GF-D8 (cell line): ENCODE measurements around the gene SLC13A4.
"Not testable (repeated sequence)": the region's sequence is repeated elsewhere in the genome, so short reads cannot be mapped to it uniquely, and the experiment has no call there.

Experiments used
- DNase-seq: peaks from one replicate; lab custom pipeline; 2025; lab: John Stamatoyannopoulos, UW

Gene SLC13A4, protein sequence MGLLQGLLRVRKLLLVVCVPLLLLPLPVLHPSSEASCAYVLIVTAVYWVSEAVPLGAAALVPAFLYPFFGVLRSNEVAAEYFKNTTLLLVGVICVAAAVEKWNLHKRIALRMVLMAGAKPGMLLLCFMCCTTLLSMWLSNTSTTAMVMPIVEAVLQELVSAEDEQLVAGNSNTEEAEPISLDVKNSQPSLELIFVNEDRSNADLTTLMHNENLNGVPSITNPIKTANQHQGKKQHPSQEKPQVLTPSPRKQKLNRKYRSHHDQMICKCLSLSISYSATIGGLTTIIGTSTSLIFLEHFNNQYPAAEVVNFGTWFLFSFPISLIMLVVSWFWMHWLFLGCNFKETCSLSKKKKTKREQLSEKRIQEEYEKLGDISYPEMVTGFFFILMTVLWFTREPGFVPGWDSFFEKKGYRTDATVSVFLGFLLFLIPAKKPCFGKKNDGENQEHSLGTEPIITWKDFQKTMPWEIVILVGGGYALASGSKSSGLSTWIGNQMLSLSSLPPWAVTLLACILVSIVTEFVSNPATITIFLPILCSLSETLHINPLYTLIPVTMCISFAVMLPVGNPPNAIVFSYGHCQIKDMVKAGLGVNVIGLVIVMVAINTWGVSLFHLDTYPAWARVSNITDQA

GRCh38 chr7:135728136-135728669 is at the start of gene SLC13A4:
Gene SLC13A4 (minus strand): TSS chr7:135728186. CDS start chr7:135727496, 690 bp downstream.
- DNase-seq = no peak

DNA sequence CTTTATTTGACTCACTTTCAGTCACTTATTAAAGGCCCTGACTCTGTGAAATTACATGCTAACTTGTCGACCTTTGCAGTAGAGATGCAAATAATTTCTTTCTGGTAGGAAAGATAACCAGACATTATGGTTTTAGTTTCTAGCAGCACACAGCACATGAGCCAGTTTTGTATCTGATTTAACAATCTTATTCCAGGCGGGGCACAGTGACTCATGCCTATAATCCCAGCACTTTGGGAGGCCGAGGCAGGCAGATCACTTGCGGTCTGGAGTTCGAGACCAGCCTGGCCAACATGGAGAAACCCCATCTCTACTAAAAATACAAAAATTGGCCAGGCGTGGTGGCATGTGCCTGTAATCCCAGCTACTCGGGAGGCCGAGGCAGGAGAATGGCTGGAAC is 47.9 kb upstream of the SLC13A4 start:
- DNase-seq = not testable (repeated sequence)

DNA sequence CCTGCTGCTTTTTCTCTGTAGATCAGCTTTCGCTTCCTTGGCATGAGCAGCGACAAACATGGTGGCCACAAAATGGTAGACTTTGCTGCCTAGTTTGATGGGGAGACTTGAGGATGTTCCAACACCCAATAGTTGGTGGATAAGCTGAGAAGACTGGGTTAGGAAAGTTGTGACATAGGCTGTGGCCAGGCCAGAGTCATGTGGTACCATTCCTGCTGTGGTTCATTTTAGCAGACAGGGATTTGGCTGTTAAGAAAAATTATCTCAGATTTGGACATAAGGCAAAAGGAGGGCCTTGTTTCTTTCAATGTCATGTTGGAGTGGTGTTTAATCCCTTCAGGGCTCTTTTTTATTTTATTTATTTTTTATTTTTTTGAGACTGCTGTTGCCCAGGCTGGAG is 47.2 kb upstream of the SLC13A4 start:
- DNase-seq = no peak

DNA sequence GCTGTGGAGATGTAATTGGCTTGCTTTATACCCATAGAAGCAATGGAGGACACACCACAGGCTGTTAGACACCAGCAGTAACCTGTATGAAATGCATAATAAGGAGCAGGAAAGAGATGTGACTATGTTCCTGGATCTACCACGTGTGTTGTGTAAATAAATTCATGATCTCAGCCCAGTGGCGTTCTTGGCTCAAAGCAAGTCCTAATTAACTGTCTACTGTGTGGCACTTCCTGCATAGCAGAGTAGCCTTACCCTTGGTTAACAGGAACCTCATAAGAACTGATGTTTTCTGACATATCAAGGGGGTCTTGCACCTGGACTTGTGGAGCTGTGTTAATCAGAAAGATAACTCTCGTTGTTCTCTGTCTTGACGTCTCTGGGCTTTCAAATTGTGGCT is 46.3 kb upstream of the SLC13A4 start:
- no peak for DNase-seq

GRCh38 chr7:135773464-135773863 is 45.5 kb upstream of the SLC13A4 start:
- no peak for DNase-seq

DNA sequence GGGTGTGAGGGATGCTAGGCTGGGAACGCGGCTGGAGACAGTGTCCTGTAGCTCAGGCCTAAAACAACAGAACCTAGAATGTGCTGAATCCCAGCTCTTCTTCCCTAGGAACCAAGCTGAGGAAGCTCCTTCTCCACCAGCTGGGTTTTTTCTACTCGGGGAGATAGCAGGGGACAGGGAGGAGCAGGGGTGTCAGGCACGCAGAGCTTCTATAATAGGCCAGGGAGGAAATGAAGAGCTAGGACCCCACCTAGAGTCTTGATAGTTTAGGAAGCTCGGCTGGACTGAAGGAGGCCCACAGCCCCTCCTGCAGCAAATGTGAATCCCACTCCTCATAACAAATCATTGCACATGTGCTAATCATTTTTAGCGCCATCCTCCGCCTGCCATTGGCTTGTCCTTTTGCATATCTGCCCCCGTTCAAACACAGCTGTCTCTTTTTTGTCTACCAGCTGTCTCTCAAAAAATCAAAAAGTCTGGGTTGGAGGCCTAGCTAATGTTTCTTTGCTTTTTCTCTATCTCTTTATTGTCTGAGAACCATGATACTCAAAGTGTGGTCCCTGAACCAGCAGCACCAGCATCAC is 44.7 kb upstream of the SLC13A4 start:
- DNase-seq = no peak

DNA sequence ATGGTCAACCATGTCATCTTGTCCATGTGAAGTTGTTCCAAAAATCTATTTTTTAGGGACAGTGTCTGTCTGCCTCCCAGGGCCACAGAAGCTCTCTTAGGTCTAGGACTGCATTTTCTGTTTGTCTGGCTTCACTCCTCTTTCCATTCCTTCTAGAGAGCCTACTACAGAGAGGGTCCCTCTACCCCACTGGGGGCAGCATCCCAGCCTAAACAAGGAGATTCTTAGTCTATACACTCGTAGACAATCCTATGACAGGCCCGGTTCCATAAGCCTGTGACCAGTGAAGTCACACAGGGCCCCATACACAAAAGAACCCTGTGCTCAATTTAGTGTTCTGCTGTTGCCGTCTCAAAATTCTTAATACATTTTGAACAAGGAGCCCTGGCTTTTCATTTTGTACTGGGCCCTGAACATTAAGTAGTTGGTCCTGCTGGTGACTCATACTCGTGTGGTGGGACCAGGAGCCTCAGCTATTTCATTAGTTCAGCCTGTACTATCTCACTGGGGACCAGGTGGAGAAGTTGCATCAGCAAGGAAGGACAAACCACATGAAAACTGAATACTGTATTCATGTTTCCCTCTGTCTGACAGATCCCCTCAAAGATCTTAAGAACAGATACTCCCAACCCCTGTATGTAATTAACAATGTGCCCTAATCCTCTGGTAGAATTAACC is 44.1 kb upstream of the SLC13A4 start:
- peak; percentile 11 for DNase-seq

DNA sequence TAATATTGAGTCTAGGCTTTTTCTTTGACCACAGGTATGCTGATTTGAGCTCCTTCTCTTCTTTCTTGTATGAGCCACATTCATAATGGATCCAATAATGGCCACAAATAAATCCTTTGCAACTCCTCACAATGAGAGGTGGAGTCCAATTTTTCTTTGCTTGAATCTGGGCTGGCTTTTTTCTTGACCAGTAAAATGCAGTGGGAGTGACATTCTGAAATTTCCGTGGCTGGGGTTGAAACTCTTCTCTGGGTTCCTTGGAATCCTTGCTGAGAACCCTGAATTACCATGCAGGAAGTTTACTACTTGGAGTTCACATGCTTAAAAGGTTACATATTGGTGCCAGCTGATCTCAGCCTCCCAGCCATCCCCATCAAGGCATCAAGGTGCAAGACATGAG is 43.1 kb upstream of the SLC13A4 start:
- no peak for DNase-seq

- no peak for DNase-seq
Measured at GRCh38 chr7:135770139-135770710, 42.2 kb upstream of the SLC13A4 start.

DNA sequence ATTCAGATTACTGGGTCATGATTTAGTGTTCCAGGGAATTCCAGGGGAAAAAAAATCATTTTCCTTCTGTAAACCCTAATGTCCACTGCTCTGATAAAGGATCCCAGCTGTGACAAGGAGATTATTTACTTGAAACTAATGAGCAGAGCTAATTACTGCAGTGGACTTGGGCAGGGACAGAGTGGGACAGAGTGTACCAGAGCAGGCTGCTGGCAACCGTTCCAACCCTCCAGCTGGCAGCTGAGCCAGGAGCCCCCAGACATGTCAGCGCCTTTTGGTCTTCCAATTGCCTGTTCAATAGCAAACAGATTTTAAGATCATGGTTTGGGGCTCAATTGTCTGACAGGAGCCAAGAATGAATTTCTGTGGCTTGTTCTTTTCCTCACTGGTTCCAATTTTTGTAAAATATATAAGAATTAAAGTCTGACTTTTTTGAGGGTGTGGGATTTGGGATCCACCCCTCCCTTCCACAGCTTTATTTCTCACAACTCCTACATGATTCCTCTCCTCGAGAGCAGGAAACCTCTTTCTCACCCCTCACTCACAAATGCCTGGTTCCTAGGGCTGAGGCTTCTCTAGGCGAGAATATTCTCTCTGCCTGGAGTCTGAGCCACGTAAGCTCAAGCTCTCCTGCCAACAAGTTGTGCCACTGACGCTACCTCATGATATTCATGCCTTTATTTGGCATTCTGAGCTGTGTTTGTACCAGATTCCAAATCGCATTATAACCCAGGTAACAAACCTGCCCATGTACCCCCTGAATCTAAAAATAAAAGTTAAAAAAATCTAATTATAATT is 41.2 kb upstream of the SLC13A4 start:
- DNase-seq = no peak

DNA sequence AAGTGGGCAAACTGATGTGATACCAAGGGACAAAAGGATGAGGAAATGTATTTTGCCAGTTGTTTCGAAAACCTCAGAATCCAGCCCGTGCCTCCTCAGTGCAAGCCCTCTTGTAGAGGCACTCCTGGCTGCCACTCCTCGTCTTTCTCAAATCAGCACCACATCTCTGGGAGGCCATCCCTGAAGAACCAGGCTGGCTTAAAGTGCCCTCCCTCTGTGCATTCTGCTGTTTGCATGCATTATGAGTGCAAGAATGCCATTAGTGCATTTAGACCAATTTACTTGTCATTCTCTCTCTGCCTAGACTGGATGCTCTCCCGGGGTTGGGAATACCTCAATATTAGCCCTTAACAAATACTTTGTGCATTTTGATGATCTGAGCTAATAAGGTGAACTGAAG is 40.5 kb upstream of the SLC13A4 start:
- no peak for DNase-seq

GRCh38 chr7:135768064-135768463 is 40.1 kb upstream of the SLC13A4 start:
- DNase-seq = no peak

DNA sequence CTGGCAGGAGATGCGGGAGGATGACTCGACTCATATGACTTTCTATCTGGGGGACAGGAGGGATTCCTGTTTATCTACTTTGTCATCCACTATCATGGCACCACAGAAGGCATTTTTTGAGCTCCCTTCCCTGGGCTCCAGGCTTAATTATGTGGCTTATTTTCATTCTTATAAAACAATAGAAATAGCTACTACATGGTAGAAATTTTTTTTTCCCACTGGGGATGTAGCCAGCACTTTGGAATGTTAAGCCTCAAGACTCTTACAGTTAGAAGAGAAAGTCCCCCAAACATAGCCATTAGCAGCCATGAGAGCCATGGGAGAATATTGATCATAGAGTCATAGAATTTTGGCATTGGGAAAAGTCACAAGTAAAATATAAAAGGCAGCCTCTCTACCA is 35.3 kb upstream of the SLC13A4 start:
- no peak for DNase-seq

DNA sequence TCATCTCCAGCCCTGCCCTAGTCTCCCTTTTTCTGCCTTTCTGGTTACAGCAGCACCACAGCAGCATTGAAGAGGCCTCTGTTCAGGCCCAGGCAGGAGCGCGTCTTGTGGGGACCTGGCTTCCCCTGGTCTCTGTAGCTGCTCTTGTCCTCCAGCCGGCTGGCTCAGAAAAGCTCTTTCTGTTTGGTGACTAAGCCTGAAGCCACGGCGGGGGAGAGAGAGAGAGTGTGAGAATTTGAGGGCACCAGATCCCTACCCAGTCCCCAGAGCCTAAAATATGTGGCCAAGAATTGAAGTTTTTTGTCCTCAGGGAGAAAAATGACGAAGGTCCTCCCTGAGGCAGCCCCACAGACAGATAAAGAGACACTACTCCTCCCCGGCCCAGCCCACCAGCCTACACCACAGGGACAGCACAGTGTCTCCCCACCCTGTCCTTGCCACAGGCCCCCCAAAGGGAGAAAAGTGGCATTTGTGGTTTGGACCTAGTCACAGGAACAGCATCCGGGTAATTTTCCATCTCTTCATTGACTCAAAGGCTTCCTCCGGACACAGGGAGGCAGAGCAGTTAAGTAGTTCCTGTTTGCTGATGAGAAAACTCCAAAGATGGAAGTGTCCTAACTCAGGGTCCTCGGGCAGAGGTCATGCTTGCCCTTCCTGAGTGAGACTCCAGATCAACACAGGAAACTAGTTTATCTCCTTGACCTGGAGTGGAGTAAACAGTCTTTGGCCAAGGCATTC is 33.9 kb upstream of the SLC13A4 start:
- no peak for DNase-seq

GRCh38 chr7:135759532-135759931 is 31.5 kb upstream of the SLC13A4 start:
- DNase-seq = no peak

GRCh38 chr7:135758531-135758932 is 30.5 kb upstream of the SLC13A4 start:
- DNase-seq = no peak

- no peak for DNase-seq
Measured at GRCh38 chr7:135757719-135758411, 29.9 kb upstream of the SLC13A4 start.

DNA sequence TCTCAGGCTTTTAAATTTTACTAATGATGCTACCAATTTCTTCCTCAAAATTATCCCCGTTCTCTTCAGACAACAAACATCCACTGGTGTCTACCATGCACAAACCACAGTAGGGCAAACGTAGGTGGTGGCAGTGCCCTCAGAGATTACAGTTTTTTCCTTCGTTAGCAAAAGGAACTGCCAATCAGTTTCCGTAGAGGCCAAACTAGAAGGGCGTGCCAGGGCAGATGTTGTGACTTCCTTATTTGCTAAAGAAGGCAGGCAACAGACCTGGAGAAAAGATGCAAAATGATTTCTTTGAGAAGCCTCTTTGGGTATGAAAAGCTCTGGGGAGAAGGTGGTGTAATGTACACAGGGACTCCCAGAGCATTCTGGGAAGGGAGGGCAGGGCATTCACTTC is 28.2 kb upstream of the SLC13A4 start:
- DNase-seq = no peak

- no peak for DNase-seq
Measured at GRCh38 chr7:135755351-135755753, 27.4 kb upstream of the SLC13A4 start.
